Thyroid gland (tissue), 4 donors: ENCODE results near the gene SNX2.

ENCODE experiments used
- POLR2A ChIP-seq, 2 donors: fragments of 450-650 bp; IDR thresholded peaks; one replicate each; pipeline ENCODE4 v1.6.1; 2017; ENCODE audit warnings: antibody characterized with exemption in 2 of 2, mild to moderate bottlenecking in 2 of 2, moderate library complexity in 1 of 2
- TF ChIP-seq, protein P1 (sequence below), 6 experiments: fragments of 200-600 bp in 3 of 6; fragments of 450-650 bp in 3 of 6; sonication (generic) in 3 of 6; IDR thresholded peaks; one replicate each; pipeline ENCODE4 v1.5.1; 2016 to 2019; ENCODE audit warnings: antibody characterized with exemption in 6 of 6, mild to moderate bottlenecking in 2 of 6, inconsistent platforms in 1 of 6, moderate library complexity in 1 of 6

- TF ChIP-seq, protein P1, sequence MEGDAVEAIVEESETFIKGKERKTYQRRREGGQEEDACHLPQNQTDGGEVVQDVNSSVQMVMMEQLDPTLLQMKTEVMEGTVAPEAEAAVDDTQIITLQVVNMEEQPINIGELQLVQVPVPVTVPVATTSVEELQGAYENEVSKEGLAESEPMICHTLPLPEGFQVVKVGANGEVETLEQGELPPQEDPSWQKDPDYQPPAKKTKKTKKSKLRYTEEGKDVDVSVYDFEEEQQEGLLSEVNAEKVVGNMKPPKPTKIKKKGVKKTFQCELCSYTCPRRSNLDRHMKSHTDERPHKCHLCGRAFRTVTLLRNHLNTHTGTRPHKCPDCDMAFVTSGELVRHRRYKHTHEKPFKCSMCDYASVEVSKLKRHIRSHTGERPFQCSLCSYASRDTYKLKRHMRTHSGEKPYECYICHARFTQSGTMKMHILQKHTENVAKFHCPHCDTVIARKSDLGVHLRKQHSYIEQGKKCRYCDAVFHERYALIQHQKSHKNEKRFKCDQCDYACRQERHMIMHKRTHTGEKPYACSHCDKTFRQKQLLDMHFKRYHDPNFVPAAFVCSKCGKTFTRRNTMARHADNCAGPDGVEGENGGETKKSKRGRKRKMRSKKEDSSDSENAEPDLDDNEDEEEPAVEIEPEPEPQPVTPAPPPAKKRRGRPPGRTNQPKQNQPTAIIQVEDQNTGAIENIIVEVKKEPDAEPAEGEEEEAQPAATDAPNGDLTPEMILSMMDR (IDR thresholded peaks at IDR 0.05): no peak
- no peak for TF ChIP-seq POLR2A (IDR thresholded peaks at IDR 0.05)
Observed at GRCh38 chr5:122756264-122756911, 18.5 kb upstream of the SNX2 start.
